ENCODE measurements around the gene CDC34. TPM values are rescaled to one million over a fixed set of nuclear protein-coding genes. Genes with fewer than 3 reads are reported as not detected.

Gene CDC34
- total RNA-seq, 1 experiment from 2014 or later, result 112 TPM

GRCh38 chr19:554817-555216, 23.3 kb downstream of the CDC34 start:
- H3K18ac ChIP-seq (ENCODE audit: insufficient read length, low read depth, low read length), result no peak overlapping the region
- WGBS (ENCODE audit: extremely low coverage, insufficient read length, low lambda C conversion rate), result no CpG with 5 or more reads among the region's 20 CpGs
- Mint-ChIP-seq H3K4me1 (peaks cover 7 to 16% of the 10 kb centered on the region in 2 experiments), H3K27ac (peak overlapping the region in 1 of 3 experiments; percentile 70; a peak in 1 of 7 replicates), H3K36me3 (ENCODE audit: insufficient read depth in 1 of 3, low read depth in 3 of 3) (peaks cover 0 to 2% (median 0%) of the 10 kb centered on the region in 3 experiments; a peak in 1 of 7 replicates), H3K9me3 (no peaks in the 10 kb centered on the region; a peak in 1 of 5 replicates), H3K4me3 (no peak overlapping the region), H3K27me3 (ENCODE audit: low read depth) (peaks cover 18% of the 10 kb centered on the region)
- TF ChIP-seq CTCF (conservative IDR thresholded peaks at IDR 0.05), result no peak
- no peak overlapping the region for H2BK20ac ChIP-seq (ENCODE audit: low read depth, low read length, poor library complexity, severe bottlenecking)
- no peaks in the 10 kb centered on the region for H4K20me1 ChIP-seq (ENCODE audit: control insufficient read depth, insufficient read depth, insufficient read length)
- no peaks in the 10 kb centered on the region for H3K4me1 ChIP-seq (ENCODE audit: insufficient read depth, low read length)
- H3K23ac ChIP-seq (ENCODE audit: insufficient read length, low read depth, low read length), result no peak overlapping the region
- H3K79me1 ChIP-seq (ENCODE audit: insufficient read depth, low read depth, low read length, poor library complexity, severe bottlenecking), result no peaks in the 10 kb centered on the region
- no peak overlapping the region for H3K27ac ChIP-seq (ENCODE audit: insufficient read length, low read depth, low read length)
- H2AK5ac ChIP-seq (ENCODE audit: insufficient read length, low read length), result no peak overlapping the region
- no peaks in the 10 kb centered on the region for H3K23me2 ChIP-seq (ENCODE audit: insufficient read length, low read depth, low read length, poor library complexity, severe bottlenecking)
- H2BK15ac ChIP-seq (ENCODE audit: low read depth, low read length), result no peak overlapping the region
- H3K4ac ChIP-seq (ENCODE audit: low read depth, low read length), result no peak overlapping the region
- no peak overlapping the region for H3K56ac ChIP-seq (ENCODE audit: insufficient read length, low read depth, low read length)
- no peak overlapping the region for H2BK120ac ChIP-seq (ENCODE audit: low read depth, low read length, poor library complexity, severe bottlenecking)
- no peak overlapping the region for H3K4me2 ChIP-seq (ENCODE audit: insufficient read depth, insufficient read length, low read length)
- no peak overlapping the region for H4K5ac ChIP-seq (ENCODE audit: insufficient read length, low read depth, low read length)
- no peak overlapping the region for H3K14ac ChIP-seq (ENCODE audit: insufficient read depth, low read length)
- no peaks in the 10 kb centered on the region for H3K27me3 ChIP-seq (ENCODE audit: insufficient read depth, low read length)
- no peak overlapping the region for H2BK5ac ChIP-seq (ENCODE audit: insufficient read length, low read length)
- H2BK12ac ChIP-seq (ENCODE audit: insufficient read length, low read depth, low read length), result no peak overlapping the region
- no peak overlapping the region for H2AFZ ChIP-seq (ENCODE audit: low read length)
- no peak for DNase-seq
- H4K91ac ChIP-seq (ENCODE audit: insufficient read length, low read depth, low read length), result no peak overlapping the region
- no peak overlapping the region for H3T11ph ChIP-seq (ENCODE audit: low read length)
- H3K9me3 ChIP-seq (ENCODE audit: control insufficient read depth, low read depth, low read length), result no peaks in the 10 kb centered on the region
- no peaks in the 10 kb centered on the region for H3K79me2 ChIP-seq (ENCODE audit: insufficient read depth, low read length)
- H4K8ac ChIP-seq (replicated peaks; ENCODE audit: insufficient read length, low read depth, low read length), result no peak overlapping the region
- H3K9ac ChIP-seq (ENCODE audit: extremely low read depth, insufficient read length, low read length), result no peak overlapping the region

All from H9 (cell line).